NCI-H2107 treated with DMSO at 0.1 percent for 48 hours (cell line): ENCODE data around the gene FGF12.

ENCODE experiments used
- DNase-seq: peaks from one replicate; lab custom pipeline; 2025; ENCODE audit not compliant: unreplicated experiment; lab: John Stamatoyannopoulos, UW

Gene FGF12

DNA sequence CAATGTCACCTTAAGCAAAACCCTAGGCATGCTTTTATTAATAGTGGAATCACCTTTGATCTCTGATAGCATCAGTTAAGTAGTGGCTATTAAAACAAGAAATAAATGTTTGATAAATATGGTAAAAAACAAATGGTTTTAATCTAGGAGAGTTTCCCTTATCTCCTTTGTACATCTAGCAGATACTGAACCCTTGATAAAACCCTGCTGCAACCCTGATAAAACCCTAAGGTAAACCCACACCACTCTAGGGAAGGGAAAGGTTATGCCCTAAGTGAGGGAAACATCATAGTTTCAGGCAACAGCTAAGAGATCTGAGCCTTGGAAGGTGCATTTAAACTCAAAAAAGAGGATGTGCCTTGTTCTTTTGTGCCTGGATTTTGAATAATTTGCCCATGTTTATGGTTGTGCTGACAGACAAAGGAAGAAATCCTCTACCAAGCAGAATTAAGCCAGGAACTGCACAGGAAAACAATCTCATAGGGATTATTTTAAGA, 309.7 kb downstream of the FGF12 start:
- DNase-seq: no peak

DNA sequence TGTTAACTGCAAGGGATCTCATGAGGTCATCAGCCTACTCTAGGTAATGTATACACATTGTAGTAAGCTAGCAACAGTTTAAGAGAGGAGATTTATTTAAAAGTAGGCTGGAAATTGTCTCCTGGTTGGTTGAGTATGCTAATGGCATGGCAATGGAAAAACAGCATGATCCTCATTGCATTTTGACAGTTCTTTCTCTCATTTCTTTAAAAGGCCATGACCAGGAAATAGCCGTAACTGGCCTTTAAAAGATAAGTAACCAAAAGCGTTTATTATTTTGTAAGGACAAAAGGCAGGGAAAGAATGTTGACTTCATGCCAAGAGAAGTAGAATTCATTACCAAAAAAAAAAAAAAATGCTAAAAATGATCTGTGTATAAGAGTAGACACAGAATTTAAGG, 310.3 kb downstream of the FGF12 start:
- no peak for DNase-seq

DNA sequence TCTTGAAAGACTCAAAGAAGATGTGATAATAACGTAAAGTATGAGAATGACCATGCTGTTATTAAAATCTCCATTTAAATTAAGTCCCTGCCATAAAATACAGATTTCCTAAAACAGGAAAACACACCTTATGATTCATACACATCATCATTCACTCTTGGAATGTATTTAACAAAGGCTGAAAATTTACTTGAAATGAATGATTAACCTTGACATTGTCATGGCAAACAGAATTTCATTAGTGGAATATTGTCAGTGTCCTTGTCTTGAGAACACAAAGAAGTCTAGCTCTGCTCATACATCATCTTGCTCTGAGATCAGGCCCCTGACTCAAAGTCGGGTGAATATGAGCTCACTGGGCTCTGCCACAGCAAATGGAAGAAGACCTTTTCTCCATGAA, 313.9 kb downstream of the FGF12 start:
- no peak for DNase-seq

DNA sequence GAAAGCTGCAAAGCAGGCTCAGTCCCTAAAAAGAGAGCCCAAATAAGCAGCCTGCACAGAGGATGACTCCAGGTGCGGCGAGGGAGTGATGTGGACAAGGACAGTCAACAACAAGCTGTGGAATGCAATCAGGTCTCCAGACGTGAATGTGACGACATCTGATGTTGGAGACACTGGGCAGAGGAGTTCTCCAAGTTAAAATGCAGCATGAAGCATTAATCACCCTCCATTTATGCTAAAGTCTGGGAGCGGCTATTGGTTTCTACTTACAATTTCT, 316.7 kb downstream of the FGF12 start:
- no peak for DNase-seq

DNA sequence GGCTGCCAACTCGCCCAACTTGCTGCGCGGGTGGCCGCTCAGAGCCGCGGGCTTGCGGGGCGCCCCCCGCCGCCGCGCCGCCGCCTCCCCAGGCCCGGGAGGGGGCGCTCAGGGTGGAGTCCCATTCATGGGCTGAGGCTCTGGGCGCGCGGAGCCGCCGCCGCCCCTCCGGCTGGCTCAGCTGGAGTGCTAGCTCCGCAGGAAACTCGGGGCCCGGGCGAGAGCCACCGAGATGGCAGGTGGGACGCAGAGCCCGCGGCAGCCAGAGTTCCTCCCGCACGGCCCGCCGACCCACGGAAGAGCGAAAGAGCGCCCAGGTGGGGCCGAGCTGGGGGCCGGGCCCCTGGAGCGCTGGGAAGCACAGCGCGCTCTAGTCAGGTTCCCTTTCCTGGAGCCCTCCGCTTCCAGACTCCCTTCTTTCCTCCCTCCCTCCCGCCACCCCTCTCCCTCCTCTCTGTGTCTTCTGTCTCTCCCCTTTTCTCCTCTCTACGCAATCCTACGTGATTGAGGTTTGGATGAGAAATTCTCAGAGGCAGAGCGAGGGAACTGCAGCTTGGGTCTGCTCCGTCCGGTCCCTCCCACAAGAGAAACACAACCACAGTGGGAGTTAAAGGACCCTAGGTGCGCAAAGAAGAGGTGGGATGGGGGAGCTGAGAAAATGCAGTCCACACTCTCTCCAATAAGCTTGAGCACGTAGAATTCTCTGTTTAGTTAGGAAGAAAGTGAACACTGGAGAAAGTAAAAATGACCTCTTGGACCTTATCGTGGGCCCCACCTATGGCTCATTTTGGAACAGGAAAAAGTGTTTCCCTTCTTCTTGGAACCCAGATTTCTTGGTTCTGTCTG, 317.3 kb downstream of the FGF12 start:
- DNase-seq: peak; percentile 41

DNA sequence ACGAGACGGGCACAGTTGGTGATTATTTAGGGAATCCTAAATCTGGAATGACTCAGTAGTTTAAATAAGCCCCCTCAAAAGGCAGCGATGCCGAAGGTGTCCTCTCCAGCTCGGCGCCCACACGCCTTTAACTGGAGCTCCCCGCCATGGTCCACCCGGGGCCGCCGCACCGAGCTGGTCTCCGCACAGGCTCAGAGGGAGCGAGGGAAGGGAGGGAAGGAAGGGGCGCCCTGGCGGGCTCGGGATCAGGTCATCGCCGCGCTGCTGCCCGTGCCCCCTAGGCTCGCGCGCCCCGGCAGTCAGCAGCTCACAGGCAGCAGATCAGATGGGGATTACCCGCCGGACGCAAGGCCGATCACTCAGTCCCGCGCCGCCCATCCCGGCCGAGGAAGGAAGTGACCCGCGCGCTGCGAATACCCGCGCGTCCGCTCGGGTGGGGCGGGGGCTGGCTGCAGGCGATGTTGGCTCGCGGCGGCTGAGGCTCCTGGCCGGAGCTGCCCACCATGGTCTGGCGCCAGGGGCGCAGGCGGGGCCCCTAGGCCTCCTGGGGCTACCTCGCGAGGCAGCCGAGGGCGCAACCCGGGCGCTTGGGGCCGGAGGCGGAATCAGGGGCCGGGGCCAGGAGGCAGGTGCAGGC, 318.0 kb downstream of the FGF12 start:
- DNase-seq: peak; percentile 32

DNA sequence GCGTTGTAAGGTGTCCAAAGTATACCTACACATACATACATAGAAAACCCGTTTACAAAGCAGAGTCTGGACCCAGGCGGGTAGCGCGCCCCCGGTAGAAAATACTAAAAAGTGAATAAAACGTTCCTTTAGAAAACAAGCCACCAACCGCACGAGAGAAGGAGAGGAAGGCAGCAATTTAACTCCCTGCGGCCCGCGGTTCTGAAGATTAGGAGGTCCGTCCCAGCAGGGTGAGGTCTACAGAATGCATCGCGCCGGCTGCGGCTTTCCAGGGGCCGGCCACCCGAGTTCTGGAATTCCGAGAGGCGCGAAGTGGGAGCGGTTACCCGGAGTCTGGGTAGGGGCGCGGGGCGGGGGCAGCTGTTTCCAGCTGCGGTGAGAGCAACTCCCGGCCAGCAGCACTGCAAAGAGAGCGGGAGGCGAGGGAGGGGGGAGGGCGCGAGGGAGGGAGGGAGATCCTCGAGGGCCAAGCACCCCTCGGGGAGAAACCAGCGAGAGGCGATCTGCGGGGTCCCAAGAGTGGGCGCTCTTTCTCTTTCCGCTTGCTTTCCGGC, 318.6 kb downstream of the FGF12 start:
- no peak for DNase-seq

DNA sequence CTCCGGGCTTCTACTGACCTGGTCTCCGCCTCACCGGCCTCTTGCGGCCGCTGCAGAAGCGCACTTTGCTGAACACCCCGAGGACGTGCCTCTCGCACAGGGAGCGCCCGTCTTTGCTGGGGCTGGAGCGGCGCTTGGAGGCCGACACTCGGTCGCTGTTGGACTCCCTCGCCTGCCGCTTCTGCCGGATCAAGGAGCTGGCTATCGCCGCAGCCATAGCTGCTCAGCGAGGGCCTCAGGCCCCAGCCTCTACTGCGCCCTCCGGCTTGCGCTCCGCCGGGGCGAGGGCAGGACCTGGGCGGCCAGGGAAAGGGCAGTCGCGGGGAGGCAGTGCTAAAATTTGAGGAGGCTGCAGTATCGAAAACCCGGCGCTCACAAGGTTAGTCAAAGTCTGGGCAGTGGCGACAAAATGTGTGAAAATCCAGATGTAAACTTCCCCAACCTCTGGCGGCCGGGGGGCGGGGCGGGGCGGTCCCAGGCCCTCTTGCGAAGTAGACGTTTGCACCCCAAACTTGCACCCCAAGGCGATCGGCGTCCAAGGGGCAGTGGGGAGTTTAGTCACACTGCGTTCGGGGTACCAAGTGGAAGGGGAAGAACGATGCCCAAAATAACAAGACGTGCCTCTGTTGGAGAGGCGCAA, 319.2 kb downstream of the FGF12 start:
- no peak for DNase-seq

DNA sequence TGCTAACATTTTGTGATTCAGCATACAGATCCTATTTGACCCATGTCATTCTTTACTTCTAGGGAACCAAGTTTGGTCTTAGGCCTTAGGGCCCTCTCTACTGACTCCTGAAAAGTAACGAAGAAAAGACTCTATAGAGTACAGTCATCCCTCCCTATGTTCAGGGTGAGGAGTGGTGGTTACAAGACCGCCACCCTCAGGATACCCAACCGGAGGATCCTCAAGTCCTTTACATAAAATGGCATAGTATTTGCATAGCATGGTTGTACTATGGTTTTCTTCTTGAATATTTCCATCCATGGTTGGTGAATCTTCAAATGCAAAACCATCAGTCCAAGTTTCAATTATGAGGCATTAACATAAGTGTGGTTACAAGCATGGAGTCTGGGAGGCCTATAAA, 327.6 kb downstream of the FGF12 start:
- DNase-seq: no peak

DNA sequence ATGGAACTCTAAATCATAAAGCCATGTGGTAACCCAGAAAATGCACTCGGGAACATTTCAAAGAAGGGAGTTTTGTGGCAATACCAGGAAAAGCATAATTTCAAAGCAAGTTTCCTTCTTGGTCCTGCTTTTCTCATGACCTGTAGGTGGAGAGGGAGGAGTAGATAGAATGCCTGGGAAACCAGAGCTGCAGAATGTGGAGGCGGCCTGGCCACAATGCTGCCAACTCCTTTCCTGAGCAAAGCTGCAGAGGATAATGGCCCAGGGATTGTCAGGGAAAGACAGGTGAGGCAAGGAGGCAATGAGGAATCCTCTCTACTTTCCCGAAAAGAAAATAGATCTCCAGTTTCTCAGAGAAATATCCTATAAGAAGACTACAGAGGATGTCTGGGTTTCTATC, 330.3 kb downstream of the FGF12 start:
- no peak for DNase-seq

DNA sequence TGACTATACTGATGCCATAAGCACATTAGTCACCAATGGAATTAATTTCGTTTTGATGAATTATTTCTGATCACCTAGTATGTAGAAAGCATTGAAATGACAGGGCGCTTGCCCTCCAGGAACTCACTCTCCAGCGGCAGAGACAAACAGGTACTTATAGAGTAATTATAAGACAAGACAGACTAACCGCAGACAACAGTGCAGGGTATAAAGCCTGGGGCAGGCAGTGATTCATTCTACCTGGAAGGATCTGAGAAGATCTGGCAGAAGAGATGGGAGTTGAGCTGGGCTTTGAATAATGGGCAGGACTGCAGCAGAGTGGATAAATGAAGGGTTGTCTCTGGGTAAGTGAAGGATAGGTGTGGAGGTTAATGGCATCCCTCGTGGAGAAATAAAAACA, 331.8 kb downstream of the FGF12 start:
- DNase-seq: no peak

DNA sequence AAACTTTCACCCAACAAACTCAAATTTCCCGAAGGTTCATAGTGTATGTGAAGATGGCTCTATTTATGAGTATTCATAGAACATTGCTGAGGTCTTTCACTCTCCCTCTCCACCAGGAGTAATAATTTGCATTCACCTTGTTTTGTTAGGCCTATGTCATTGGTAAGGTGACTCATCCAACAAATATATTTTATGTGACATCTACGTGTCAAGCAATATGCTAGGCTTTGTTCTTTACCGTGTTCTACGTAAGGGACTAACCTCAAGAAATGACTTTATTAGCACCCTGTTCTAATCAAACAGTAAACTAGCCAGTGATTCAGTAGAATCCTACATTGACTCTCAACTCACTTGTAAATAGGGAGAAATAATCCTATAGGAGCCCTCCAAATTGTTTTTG, 334.4 kb downstream of the FGF12 start:
- no peak for DNase-seq

DNA sequence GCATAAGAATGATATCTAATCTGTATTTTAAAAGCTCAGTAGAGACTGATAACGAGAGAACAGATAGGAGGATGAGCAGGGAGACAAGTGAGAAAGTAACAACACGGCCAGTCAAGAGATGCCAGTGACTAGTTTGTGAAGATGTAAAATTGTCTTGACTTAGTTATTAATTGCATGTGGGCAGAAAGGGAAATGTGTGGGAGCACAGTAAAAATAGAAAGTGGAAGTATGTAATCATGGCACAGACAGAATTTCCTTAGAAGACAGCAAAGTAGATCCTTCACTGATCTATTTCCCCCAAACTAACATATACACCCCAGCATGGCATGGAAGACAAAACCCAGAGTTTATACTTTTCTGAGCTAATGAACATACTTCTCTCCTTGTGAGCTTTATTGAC, 344.5 kb downstream of the FGF12 start:
- DNase-seq: no peak

DNA sequence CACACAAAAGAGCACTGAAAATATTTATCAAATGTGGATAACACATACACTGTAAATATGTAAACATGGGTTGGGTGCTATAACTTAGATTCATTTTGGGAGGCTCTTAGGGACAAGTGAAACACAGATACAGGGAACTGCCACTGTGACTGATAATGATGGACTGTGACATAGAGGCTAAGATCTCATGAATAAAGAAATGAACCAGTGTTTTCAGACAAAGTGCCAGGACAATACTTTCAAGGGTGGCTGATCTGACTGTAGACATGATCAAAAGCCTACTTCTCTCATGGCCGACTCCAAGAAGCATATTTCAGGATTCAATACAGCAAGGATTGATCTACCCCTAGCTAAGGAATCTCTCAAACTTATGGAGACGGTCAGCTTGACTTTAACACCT, 353.8 kb downstream of the FGF12 start:
- DNase-seq: peak; percentile 44

DNA sequence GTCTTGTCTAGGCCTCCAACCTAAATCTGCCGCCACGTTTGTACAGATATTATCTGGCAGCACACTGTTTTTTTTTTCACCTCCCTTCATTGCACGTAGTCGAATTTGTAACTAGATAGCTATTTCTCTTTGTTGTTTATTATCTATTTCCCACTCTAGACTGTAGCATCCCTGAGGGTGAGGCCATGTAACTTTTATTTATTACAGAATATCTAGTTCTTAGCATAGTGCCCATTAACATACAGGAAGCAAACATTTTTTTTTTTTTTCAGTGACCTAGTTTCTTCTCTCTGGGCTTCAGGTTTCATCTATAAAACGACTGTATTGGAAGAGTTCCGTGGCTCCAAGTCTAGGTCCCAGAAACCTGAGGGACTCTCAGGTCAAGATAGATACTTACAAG, 354.3 kb downstream of the FGF12 start:
- peak; percentile 94 for DNase-seq

DNA sequence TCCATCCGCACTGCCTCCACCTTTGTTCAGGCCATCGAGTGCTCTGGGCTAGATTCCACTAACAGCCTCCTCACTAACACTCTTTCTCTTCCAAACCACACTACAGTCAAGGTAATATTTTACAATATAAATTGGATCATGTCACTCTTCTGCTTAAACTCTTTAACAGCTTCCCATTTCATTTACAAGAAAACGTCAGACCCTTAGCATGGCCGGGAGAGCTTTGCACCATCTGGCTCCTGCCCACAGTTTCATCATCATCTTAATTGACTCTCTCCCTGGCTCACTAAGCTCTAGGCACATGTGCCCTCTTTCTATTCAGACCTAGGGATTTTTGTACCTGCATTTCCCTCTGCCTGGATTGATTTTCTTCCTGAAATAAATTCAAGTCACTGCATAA, 354.7 kb downstream of the FGF12 start:
- DNase-seq: peak; percentile 95

DNA sequence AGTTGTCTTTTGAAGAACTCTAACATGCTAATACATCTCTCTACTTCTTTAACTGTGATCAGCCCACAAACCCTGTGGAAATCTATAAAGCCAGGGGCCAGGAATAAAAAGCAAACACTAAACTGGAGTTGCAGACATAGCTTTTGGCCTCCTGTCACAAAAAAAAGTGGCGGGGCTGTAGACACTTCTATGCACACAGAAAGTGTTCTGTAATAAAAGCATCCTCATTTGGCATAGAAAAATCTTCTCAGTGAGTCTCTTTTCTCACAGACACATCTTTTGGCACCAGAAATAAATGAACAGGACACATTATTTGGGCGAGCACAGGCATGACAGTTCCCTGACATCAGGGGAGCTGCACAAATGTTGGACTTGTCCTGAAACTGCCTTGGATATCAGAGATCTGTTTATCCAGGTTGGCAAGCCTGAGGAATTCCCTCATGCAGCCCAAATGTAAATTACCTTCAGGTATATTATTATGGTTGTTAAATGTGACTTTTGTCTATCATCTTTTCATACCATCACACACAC, 355.4 kb downstream of the FGF12 start:
- no peak for DNase-seq

DNA sequence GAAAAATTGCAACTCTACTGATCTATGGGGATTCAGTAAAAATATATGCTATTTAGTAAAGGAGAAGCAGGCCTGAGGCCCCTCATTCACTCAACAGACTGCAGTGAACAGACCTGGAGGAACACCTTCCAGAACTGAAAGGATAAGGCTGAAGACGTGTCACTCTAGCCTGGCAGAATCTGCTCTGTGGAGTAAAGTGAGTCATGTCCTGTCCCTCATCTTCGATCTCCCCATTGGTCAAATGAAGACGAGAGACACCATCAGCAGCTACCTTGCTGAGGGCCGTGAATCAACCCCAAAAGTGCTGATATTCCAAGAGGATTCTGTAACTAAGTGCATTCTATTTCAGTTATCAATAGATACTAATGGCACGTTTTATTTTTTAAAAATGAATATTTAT, 359.7 kb downstream of the FGF12 start:
- DNase-seq: no peak

DNA sequence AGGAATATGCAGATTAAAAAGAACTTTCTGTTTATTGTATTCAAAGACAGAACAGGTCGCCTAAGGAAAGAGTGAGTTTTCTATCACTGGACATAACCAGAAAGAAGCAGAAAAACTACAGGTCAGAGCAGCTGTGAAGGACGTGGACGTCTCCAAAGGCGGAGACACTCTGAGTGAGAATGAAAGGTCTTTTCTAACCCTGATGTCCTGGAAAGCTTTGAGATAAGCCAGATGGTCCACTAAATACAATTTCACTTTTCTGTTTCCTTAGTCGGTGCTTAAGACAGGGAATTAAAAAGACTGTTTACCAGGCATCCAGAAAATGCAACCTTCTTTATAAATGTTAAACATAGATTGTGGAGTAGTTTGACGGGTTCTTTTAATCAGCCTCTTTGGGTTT, 360.4 kb downstream of the FGF12 start:
- no peak for DNase-seq

DNA sequence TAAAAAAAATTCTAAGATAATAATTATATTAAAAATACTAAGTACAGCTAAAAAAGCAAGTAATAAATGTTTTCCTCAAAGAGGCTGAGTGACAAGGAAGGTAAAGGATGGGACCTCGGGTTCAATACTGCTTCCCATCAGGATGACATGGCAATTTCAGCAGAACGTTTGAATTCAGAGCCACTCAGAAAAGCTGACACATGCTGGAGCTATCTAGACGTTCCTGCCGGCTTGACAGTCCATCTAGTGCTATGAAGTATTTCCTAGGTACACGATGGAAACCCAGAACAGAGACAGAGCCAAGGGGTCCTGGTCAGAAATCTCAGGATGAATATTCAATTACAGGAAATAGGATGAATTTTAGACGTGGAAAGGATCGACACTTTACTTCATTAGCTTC, 361.8 kb downstream of the FGF12 start:
- DNase-seq: no peak

DNA sequence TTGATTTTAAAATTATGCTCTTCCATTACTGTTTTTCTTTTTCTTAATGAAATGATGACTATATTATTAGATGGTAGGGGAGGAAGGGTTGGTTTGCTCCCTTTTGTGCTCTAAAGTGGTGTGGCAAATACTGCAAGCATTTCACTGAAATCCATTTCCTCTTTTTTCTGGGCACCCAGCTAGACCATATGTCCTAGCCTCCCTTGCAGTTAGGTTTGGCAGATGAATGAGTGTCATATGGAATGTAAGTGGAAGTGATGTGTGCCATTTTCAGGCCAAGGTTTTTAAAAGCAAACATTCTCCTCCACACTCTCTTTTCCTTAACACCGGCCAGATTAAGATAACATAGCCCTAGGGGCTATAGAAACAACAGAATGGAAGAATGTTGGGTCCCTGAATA, 363.0 kb downstream of the FGF12 start:
- DNase-seq: no peak

DNA sequence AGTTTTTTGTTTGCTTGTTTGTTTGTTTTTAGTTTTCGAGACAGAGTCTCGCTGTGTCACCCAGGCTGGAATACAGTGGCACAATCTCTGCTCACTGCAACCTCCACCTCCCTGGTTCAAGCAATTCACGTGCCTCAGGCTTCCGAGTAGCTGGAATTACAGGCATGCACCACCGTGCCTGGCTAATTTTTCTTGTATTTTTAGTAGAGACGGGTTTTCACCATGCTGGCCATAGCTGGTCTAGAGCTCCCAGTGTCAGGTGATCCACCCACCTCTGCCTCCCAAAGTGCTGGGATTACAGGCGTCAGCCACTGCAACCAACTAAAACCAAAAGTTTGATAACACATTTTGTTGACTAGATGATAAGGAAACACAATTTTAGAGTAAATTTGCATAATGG, 372.7 kb downstream of the FGF12 start:
- no peak for DNase-seq
